ENCODE measurements around the gene SKAP2. TPM values are rescaled to one million over a fixed set of nuclear protein-coding genes. Genes with fewer than 3 reads are reported as not detected.

Gene SKAP2
- total and polyA plus RNA-seq, 10 of the 15 experiments (the other 5 are each of a cell fraction or from before 2014, with no cell fraction given) = 10.9 to 40.6 (median 23.5) TPM

GRCh38 chr7:26850193-26850651 lies 14.2 kb downstream of the SKAP2 start:
- 91% methylated on average over 8 of the region's 8 CpGs for WGBS (ENCODE audit: insufficient coverage, insufficient replicate concordance, low lambda C conversion rate, missing lambda C conversion rate)
- H2AFZ ChIP-seq (ENCODE audit: control insufficient read depth, low read depth, low read length) = no peak overlapping the region
- no peaks in the 10 kb centered on the region for H3K9me3 ChIP-seq (replicated peaks; ENCODE audit: control insufficient read depth, insufficient read depth, low read length)
- no peaks in the 10 kb centered on the region; a peak in 1 of 4 replicates for H3K36me3 ChIP-seq (ENCODE audit: control insufficient read depth in 2 of 2, insufficient read depth in 2 of 2, low read length in 1 of 2)
- FAIRE-seq = no peak
- no peak for DNase-seq (ENCODE audit: low read depth, low spot score)
- no peaks in the 10 kb centered on the region for H4K20me1 ChIP-seq (ENCODE audit: control insufficient read depth, insufficient read depth)
- ChIA-PET RAD21 (ENCODE audit: unreplicated experiment) (interaction anchor here (1.2 kb wide), 1 partner anchor 13 kb away, joined by 3 read pairs; no protein-coding TSS in a partner anchor), POLR2A (interaction anchor here (0.7 kb wide), 1 partner anchor 72 kb away, joined by 4 read pairs; no protein-coding TSS in a partner anchor), SMC1A (ENCODE audit: uncharacterized antibody, unreplicated experiment) (interaction anchor here (0.6 to 1.4 kb wide), 3 partner anchors 13 to 413 kb away, joined by 3 to 4 read pairs (median 4); no protein-coding TSS in a partner anchor), CTCF (interaction anchor here (1.8 kb wide), 1 partner anchor 169 kb away, joined by 13 read pairs; no protein-coding TSS in a partner anchor)
- ATAC-seq = no peak
- H3K4me1 ChIP-seq (ENCODE audit: control insufficient read depth, insufficient read depth, low read length) = no peaks in the 10 kb centered on the region
- in situ Hi-C loops (cut with MboI) = no loop called here
- no peaks in the 10 kb centered on the region for H3K27me3 ChIP-seq (replicated peaks in 1 of 2; ENCODE audit: control insufficient read depth in 2 of 2, insufficient read depth in 2 of 2, low read length in 1 of 2)
- no TSS peak for BruUV-seq (replicated peaks)
- no peak overlapping the region for H3K27ac ChIP-seq (ENCODE audit: control insufficient read depth, insufficient read depth)
- no peaks in the 10 kb centered on the region for H3K79me2 ChIP-seq (ENCODE audit: control insufficient read depth, insufficient read depth, low read length)
- no peak overlapping the region for H3K9ac ChIP-seq (ENCODE audit: control insufficient read depth, insufficient read depth, low read length)
- no peak overlapping the region for H3K4me3 ChIP-seq
- no peak overlapping the region for H3K4me2 ChIP-seq (ENCODE audit: control insufficient read depth, insufficient read depth)
- TF ChIP-seq DPF2 (IDR thresholded peaks at IDR 0.05) = no peak
- TF ChIP-seq E4F1 (IDR thresholded peaks at IDR 0.05; ENCODE audit: borderline replicate concordance, partially characterized antibody) = no peak
- no peak for TF ChIP-seq HDAC6 (IDR thresholded peaks at IDR 0.05; ENCODE audit: unreplicated experiment)
- TF ChIP-seq BMI1 (IDR thresholded peaks at IDR 0.05; ENCODE audit: borderline replicate concordance) = no peak
- no peak for TF ChIP-seq MEF2A (IDR thresholded peaks at IDR 0.05; ENCODE audit: insufficient read depth, low read depth, low read length)
- no peak for TF ChIP-seq CHD1 (IDR thresholded peaks at IDR 0.05; ENCODE audit: low read depth, low read length)
- no peak for TF ChIP-seq RAD21 (IDR thresholded peaks at IDR 0.05; ENCODE audit: insufficient read depth, low read depth, low read length)
- TF ChIP-seq RFX5 (IDR thresholded peaks at IDR 0.05; ENCODE audit: low read depth, low read length) = no peak
- no peak for TF ChIP-seq SP1 (IDR thresholded peaks at IDR 0.05; ENCODE audit: low read depth, low read length)
- no peak for TF ChIP-seq ZBTB4 (CRISPR knock-in tag; IDR thresholded peaks at IDR 0.05)
- TF ChIP-seq IKZF2 (IDR thresholded peaks at IDR 0.05) = no peak
- intact Hi-C loops (cut with micrococcal nuclease; ENCODE audit: unreplicated experiment) = no loop called here

Measured in GM12878 (cell line).